GM18526 (cell line): ENCODE results near the gene PLCE1.

Source experiments
- POLR2A ChIP-seq: IDR thresholded peaks from 3 replicates; pipeline ENCODE4 v1.6.1; 2011; ENCODE audit not compliant: insufficient read length; ENCODE audit errors: extremely low read depth

Gene PLCE1

DNA sequence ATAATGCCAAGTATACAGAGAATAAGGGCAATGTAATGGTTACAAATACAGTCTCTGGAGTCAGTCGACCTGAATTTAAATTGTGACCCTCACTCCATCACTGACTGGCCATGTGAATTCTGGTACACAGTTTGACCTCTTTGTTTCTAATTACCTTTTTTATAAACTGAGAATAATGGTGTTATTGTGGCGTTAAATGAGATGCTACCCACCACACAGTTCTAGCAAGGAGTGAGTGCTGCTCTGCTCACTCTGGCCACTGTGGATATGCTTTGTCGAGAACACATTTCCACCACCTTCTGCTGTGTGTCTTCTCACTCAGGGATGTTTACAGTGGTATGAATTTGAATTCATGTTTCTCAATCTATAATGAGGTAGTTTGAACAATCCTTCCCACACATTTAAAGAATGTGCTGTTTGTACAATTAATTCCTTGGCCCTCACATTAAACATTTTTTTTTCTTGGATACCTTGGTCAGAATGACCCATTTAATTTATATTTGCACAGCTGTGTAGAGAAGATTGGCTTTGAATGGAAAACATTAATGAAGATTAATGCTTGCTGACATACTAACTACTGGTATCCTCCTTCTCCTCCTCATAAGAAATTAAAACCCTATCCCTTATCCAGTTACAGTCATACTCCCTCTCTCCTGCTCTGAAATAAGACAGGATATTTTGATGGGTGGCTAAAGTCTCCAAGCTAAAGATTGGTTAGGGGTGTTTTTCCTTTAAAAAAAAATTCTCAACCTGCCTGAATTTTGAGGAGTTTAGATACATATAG is 42.4 kb downstream of the PLCE1 start:
- no peak for TF ChIP-seq POLR2A

DNA sequence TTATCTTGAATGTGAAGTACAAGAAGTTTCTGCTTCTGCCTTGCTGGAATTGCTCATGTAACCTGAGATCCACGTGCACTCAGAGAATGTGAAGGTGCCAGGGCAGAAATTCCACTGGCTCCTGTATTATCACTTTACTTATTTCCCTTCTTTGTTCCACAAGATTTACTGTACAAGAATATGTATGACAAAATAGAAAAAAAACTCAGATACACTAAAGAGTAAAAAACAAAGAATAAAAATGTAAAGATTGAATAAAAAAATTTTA is 43.0 kb downstream of the PLCE1 start:
- no peak for TF ChIP-seq POLR2A

GRCh38 chr10:94037286-94037685 is 43.6 kb downstream of the PLCE1 start:
- TF ChIP-seq POLR2A = no peak

GRCh38 chr10:94038024-94038423 is 44.3 kb downstream of the PLCE1 start:
- no peak for TF ChIP-seq POLR2A

DNA sequence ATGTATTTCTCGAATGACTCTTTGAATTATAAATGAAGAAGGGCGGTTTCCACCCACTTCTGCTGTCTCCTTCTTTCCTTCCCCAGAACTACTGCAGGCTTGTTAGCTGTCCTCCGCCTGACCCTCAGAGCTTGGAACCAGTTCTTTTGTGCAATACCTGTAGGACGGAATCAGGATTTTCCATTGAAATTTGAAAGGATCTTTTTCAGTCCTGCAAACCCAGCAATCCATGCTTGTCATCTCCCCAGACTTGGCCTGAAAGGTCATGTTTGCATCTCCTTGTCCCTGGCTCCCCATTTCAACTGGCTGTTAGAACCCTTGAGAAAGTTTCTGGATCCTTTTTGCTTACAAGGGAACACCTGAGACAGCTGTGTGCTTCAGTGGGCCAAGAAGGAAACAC is 47.5 kb downstream of the PLCE1 start:
- no peak for TF ChIP-seq POLR2A

DNA sequence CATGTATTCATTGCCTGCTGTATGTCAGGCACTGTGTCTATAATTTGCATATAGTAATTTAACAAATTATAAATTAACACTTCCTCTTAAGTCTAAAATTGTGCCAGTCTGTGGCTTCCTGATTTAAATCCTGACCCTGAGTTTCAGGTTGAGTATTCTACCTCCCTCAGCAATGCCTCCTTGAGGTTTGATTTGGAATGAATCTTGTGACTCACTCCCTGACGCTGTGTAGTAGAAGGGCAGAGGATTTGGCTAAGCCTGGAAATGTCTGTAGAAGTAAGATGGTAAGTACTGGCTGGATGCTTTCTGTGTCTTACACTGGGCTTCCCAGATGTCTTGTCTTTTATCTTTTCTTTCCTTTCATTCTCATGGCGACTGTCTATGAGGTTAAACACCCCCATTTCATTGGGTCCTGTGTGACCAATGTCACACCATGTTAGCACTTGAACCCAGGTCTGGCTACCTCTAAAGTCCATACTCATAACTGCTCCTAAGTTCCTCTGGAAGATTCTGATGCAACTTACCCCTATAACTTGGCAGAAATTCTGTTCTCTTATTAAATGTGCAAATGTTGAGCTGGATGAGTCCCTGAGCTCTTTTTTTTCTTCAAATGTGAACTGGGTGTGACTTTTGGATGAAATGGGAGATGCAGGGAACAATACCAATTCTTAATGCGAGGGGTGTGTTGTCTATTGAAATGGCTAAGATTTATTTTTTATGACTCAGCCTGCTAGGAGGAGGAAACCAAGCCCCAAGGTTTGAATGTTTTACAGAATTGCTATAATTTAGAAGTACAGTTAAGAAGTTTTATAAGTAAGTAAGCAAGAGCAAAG is 48.5 kb downstream of the PLCE1 start:
- TF ChIP-seq POLR2A = no peak

GRCh38 chr10:94042834-94043175 is 49.1 kb downstream of the PLCE1 start:
- TF ChIP-seq POLR2A = no peak
